ENCODE results near the gene NFE2.
A peak's percentile ranks its signal among the peaks of the same experiment; 100 is the strongest.

The NFE2 gene

DNA sequence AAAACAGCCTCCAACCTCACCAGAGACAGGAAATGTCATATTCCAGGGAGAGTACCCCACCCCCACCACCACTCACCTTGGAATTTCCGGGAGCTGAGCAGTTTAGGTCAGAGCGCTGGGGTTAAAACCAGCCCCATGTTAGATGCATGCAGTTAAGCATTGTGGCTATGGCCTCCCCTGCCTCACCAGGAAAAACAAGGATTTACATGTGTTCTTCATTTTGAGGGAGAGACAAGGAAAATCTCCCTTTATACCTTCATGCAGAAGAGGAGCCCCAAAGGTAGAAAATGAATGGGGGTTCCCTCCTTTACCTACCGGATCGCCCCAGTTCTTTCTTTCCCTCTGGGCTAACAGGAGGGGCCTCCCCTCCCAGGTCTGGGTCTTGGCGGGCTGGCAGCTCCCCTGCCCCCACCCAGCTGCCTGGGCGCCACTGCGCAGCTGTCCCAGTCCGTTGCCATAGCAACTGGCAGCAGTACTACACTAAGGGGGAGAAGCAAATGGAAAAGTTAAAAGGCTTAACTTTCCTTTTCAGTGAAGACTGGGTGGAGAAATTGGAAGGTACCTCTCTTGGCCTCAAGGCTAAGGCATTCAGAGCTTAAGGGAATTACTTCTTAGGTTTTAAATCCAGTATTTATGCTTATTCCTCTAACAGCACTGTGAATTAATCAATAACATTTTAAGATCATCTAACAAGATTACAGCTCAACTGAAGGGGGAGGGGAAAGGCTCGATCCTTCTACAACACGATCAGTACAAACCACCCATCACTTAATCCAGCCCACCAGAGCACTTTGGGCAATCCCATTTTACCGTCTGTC lies 41.4 kb downstream of the NFE2 start (continued):
- TF ChIP-seq, protein P1, sequence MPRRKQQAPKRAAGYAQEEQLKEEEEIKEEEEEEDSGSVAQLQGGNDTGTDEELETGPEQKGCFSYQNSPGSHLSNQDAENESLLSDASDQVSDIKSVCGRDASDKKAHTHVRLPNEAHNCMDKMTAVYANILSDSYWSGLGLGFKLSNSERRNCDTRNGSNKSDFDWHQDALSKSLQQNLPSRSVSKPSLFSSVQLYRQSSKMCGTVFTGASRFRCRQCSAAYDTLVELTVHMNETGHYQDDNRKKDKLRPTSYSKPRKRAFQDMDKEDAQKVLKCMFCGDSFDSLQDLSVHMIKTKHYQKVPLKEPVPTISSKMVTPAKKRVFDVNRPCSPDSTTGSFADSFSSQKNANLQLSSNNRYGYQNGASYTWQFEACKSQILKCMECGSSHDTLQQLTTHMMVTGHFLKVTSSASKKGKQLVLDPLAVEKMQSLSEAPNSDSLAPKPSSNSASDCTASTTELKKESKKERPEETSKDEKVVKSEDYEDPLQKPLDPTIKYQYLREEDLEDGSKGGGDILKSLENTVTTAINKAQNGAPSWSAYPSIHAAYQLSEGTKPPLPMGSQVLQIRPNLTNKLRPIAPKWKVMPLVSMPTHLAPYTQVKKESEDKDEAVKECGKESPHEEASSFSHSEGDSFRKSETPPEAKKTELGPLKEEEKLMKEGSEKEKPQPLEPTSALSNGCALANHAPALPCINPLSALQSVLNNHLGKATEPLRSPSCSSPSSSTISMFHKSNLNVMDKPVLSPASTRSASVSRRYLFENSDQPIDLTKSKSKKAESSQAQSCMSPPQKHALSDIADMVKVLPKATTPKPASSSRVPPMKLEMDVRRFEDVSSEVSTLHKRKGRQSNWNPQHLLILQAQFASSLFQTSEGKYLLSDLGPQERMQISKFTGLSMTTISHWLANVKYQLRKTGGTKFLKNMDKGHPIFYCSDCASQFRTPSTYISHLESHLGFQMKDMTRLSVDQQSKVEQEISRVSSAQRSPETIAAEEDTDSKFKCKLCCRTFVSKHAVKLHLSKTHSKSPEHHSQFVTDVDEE (CRISPR knock-in tag; IDR thresholded peaks at IDR 0.05) = no peak
- TF ChIP-seq TOX (CRISPR knock-in tag; IDR thresholded peaks at IDR 0.05; ENCODE audit: borderline replicate concordance) = no peak
- TF ChIP-seq, protein P2, sequence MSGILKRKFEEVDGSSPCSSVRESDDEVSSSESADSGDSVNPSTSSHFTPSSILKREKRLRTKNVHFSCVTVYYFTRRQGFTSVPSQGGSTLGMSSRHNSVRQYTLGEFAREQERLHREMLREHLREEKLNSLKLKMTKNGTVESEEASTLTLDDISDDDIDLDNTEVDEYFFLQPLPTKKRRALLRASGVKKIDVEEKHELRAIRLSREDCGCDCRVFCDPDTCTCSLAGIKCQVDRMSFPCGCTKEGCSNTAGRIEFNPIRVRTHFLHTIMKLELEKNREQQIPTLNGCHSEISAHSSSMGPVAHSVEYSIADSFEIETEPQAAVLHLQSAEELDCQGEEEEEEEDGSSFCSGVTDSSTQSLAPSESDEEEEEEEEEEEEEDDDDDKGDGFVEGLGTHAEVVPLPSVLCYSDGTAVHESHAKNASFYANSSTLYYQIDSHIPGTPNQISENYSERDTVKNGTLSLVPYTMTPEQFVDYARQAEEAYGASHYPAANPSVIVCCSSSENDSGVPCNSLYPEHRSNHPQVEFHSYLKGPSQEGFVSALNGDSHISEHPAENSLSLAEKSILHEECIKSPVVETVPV (CRISPR knock-in tag; IDR thresholded peaks at IDR 0.05) = no peak
- TF ChIP-seq ZFP30 (CRISPR knock-in tag; IDR thresholded peaks at IDR 0.05) = no peak
- TF ChIP-seq BACH2 (CRISPR knock-in tag; IDR thresholded peaks at IDR 0.05; ENCODE audit: borderline replicate concordance) = no peak
- no peak for TF ChIP-seq ZC3H10 (CRISPR knock-in tag; IDR thresholded peaks at IDR 0.05)
- no peak for TF ChIP-seq ISL1 (CRISPR knock-in tag; IDR thresholded peaks at IDR 0.05)
- TF ChIP-seq RARB (CRISPR knock-in tag; IDR thresholded peaks at IDR 0.05) = no peak
- peak; percentile 35; the same call in 1 of the 2 replicates for TF ChIP-seq CSDC2 (CRISPR knock-in tag; IDR thresholded peaks at IDR 0.05)
- TF ChIP-seq ZFP3 (CRISPR knock-in tag; IDR thresholded peaks at IDR 0.05) = peak; percentile 60; the same call in 1 of the 2 replicates
- no peak for TF ChIP-seq OSR1 (CRISPR knock-in tag; IDR thresholded peaks at IDR 0.05)

GRCh38 chr12:54258201-54258681 lies 42.6 kb downstream of the NFE2 start:
- TF ChIP-seq ISL1 (CRISPR knock-in tag; IDR thresholded peaks at IDR 0.05) (no peak), BACH2 (CRISPR knock-in tag; IDR thresholded peaks at IDR 0.05; ENCODE audit: borderline replicate concordance) (no peak), ZNF70 (CRISPR knock-in tag; IDR thresholded peaks at IDR 0.05) (no peak), ZC3H10 (CRISPR knock-in tag; IDR thresholded peaks at IDR 0.05) (no peak), OSR1 (CRISPR knock-in tag; IDR thresholded peaks at IDR 0.05) (no peak), ZNF565 (CRISPR knock-in tag; conservative IDR thresholded peaks at IDR 0.05; ENCODE audit: low read depth) (no peak), ARNTL (CRISPR knock-in tag; IDR thresholded peaks at IDR 0.05; ENCODE audit: borderline replicate concordance, low read depth) (no peak), GLIS3 (CRISPR knock-in tag; IDR thresholded peaks at IDR 0.05) (no peak), RARB (CRISPR knock-in tag; IDR thresholded peaks at IDR 0.05) (no peak), ZNF8 (CRISPR knock-in tag; IDR thresholded peaks at IDR 0.05) (no peak), SNAI2 (CRISPR knock-in tag; IDR thresholded peaks at IDR 0.05) (no peak), CREB5 (CRISPR knock-in tag; IDR thresholded peaks at IDR 0.05; ENCODE audit: low read depth) (no peak), ESRRG (CRISPR knock-in tag; IDR thresholded peaks at IDR 0.05) (no peak), TOX (CRISPR knock-in tag; IDR thresholded peaks at IDR 0.05; ENCODE audit: borderline replicate concordance) (no peak), PATZ1 (CRISPR knock-in tag; IDR thresholded peaks at IDR 0.05; ENCODE audit: borderline replicate concordance) (no peak)
- TF ChIP-seq, protein P3, sequence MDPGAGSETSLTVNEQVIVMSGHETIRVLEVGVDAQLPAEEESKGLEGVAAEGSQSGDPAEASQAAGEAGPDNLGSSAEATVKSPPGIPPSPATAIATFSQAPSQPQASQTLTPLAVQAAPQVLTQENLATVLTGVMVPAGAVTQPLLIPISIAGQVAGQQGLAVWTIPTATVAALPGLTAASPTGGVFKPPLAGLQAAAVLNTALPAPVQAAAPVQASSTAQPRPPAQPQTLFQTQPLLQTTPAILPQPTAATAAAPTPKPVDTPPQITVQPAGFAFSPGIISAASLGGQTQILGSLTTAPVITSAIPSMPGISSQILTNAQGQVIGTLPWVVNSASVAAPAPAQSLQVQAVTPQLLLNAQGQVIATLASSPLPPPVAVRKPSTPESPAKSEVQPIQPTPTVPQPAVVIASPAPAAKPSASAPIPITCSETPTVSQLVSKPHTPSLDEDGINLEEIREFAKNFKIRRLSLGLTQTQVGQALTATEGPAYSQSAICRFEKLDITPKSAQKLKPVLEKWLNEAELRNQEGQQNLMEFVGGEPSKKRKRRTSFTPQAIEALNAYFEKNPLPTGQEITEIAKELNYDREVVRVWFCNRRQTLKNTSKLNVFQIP (CRISPR knock-in tag; IDR thresholded peaks at IDR 0.05; ENCODE audit: borderline replicate concordance, low read depth) = no peak
- TF ChIP-seq, protein P1 (CRISPR knock-in tag; IDR thresholded peaks at IDR 0.05) = no peak
- no peak; the same call in 2 of the 3 replicates for ATAC-seq
